C4-2B (cell line): Measurements from ENCODE around the gene SLC25A48.

ENCODE experiments used
- H3K27ac ChIP-seq: fragments of 450-650 bp; 2 replicates; pipeline ENCODE4 v1.5.1; 2017
- CTCF ChIP-seq: fragments of 450-650 bp; conservative IDR thresholded peaks from 2 replicates; pipeline ENCODE4 v1.5.1; 2017; ENCODE audit warnings: mild to moderate bottlenecking
- ZFX ChIP-seq: fragments of 450-650 bp; IDR thresholded peaks from 2 replicates; pipeline ENCODE4 v1.6.1; 2017

Gene SLC25A48

GRCh38 chr5:135880278-135880677, 45.8 kb downstream of the SLC25A48 start:
- TF ChIP-seq ZFX (no peak), CTCF (peak; percentile 42)
- no peak overlapping the region for H3K27ac ChIP-seq

- H3K27ac ChIP-seq: no peak overlapping the region
- TF ChIP-seq CTCF (no peak), ZFX (no peak)
These were observed 46.3 kb downstream of the SLC25A48 start for GRCh38 chr5:135880801-135881200.

GRCh38 chr5:135881244-135881643, 46.8 kb downstream of the SLC25A48 start:
- no peak overlapping the region for H3K27ac ChIP-seq
- no peak for TF ChIP-seq CTCF
- TF ChIP-seq ZFX: no peak

GRCh38 chr5:135881819-135882218, 47.4 kb downstream of the SLC25A48 start:
- no peak for TF ChIP-seq ZFX
- TF ChIP-seq CTCF: no peak
- no peak overlapping the region for H3K27ac ChIP-seq

GRCh38 chr5:135883026-135883425, 48.6 kb downstream of the SLC25A48 start:
- H3K27ac ChIP-seq: no peak overlapping the region
- no peak for TF ChIP-seq CTCF
- TF ChIP-seq ZFX: no peak

GRCh38 chr5:135883441-135883840, 49.0 kb downstream of the SLC25A48 start:
- TF ChIP-seq ZFX: no peak
- peak; percentile 33 for TF ChIP-seq CTCF
- no peak overlapping the region for H3K27ac ChIP-seq

- no peak overlapping the region for H3K27ac ChIP-seq
- TF ChIP-seq ZFX (no peak), CTCF (no peak)
These were observed 50.6 kb downstream of the SLC25A48 start for GRCh38 chr5:135885031-135885430.
